Germinal center (tissue), 1 donor: Measurements from ENCODE around the gene PPP3CA.
"Not testable (repeated sequence)": the region's sequence is repeated elsewhere in the genome, so short reads cannot be mapped to it uniquely, and the experiment has no call there.

Experiments
- DNase-seq: peaks from one replicate; pipeline ENCODE4 v3.0.0; 2012; ENCODE audit warnings: mixed read lengths, low spot score

PPP3CA gene

DNA sequence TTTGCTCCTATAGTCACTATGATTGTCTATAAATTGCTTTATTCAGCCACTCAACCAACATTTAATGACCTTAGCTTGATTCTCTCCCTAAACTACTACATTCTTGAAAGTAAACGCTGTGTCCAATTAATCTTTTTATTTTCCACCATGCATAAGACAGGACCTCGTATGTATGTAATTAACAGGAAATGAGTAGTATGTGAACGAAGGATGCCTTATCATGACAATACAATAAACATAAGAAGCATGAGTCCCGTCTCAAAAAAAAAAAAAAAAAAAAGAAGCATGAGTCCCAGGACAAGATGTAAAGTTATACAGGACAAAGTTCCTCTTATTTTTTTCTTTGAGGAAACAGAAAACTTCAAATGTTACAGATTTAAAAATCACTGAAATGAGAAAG is 92.5 kb downstream of the PPP3CA start:
- no peak for DNase-seq

DNA sequence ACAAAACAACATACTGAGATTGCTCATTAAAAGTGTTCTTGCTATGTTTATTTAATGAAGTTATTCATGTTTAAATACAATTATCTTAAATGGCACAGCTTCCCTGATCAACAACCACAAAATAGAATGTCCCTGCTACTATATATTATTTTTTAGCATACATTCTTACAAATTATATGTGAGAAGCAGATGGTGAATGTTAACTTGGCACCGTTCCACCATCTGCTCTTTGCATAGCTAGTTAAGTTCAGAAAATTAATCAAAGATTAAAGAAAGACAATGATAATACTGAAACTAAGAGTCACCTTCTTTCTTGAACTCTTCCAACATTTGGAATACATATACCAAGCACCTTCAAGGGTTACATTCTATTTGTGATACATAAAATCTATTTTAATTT is 94.2 kb downstream of the PPP3CA start:
- DNase-seq = no peak

DNA sequence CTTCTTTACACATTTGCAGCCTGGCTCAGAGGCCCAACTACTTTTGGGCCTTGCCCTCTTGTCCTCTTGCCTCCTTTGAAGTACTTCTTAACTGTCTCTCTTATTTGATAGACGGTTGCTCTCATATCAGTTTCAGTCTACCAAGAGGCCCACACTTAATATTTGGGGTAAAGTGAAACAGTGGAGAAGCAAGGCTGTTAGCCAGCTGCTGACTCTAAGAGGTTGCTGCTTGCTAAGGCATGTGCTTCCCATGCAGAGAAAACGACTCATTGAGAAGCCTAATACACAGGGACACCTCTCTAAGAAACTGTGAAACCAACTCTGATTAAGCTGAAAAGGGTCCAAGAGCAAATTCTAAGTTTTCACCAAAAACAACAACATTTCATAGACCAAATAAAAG is 94.6 kb downstream of the PPP3CA start:
- no peak for DNase-seq

DNA sequence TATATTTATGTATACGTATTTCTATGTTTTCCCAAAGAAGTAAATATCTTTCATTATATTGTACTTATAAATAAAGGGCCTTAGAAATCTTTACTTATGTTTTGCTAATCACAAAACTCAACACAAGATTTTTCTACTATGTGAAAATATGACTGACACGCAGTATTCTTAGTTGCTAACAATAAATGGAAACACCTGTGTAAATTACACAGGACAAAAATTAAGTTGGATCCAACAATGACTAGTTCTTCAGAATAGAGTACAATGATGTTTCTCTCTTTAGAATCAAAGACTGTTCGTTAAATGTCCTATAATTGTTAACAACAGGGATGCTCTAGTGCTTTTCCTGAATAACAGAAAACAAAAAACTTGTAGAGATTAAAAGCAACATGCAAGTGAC is 96.1 kb downstream of the PPP3CA start:
- DNase-seq = no peak

DNA sequence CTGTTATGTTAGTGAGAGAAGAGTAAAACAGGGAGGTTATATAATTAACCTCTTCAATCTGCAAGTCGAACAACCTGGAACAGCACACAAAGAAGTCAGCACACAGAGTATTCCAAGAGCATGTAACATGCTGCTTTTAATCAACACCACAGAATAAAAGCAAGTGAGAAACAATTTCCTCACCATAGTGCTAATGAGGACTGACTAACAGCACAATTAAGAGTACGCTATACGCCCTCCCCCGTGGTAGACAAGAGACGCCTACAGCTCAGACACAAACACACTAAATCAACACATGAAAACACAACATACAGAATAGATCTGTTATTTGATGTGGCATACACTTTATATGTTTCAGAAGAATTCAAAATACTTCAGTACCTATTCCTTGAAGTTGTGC is 103.0 kb downstream of the PPP3CA start:
- DNase-seq = no peak

DNA sequence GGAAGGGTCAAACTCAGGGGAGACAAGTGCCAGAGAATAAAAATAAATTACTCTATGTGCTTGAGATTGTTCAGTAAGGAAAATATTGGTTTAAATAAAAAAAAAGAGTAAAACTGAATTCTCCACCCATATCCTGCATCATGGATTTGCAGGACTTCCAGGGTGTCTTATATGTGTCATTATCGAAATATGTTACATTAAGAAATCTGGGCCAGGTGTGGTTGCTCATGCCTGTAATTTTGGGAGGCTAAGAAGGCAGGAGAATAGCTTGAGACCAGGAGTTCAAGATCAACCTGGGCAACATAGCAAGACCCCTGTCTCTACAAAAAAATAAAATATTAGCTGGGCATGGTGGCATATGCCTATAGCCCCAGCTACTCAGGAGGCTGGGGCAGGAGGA is 104.9 kb downstream of the PPP3CA start:
- DNase-seq = no peak

DNA sequence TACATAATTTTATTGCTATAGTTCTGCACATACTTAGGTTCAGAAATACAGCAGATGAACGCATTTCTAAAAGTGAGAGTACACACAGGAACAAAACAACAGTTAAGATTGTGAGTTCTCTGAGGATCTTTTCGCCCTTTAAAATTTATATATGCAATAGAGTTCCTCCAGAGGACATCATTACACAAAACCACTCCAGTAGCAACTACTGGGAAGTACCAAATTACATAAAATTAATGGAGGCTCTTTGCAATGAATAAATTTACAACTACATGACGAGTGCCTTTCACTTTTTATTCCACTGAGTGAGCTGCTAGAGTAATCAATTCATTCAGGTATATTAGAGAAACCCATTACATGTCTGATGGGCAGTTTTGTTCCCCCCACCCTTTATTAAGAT is 107.2 kb downstream of the PPP3CA start:
- DNase-seq = no peak

DNA sequence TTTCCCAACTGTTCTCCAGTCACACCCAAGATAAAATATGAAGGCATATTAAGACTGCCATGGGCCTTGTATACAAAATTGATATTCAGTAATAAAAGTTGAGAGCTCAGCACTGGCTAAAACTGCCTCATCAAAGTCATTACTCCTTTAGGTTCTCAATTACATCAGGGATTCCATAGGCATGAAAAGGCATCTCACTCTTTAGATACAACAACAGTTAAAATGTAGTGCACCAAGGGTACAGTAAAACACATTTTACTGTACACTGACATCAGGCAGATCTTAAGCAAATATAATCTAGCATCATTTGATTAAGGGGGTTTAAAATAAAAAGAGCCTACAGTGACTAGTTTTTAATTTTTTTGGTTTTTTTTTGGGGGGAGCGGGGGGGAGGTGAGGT is 107.7 kb downstream of the PPP3CA start:
- no peak for DNase-seq

DNA sequence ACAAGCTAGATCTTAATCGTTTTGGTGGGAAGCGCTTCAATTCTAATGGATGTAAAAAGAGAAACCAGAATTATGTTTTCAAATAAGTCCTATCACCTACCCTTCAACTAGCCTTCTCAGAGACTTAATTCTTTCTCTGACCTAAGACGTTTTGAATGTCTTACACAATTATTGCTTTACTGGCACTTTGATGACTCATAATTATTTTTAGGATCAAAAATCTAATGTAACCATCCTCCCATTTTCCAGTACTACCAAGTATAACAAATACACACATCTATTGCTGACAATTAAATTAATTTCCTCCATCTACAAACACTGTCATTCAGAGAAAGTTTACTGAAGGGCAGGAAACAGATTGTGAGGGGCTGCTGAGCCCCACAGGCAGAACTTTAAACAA is 108.6 kb downstream of the PPP3CA start:
- DNase-seq = no peak

DNA sequence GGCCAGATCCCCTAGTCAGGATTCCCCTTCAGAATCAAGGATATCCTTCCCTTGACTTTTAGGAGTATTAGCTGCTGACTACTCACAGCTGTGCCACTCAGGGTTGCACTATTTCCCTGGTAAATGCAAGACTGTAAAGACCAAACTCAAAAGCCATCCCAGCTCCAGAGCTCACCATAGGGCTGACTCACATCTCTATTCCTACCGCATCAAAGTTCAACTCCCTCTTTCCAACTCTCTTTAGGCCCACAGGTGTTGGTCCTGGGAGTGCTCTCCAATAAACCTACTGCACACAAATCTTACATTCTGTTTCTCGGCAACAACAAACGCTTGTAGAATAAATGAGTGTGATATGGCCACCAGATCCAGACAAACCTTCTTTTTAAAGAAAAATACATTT is 109.6 kb downstream of the PPP3CA start:
- no peak for DNase-seq

DNA sequence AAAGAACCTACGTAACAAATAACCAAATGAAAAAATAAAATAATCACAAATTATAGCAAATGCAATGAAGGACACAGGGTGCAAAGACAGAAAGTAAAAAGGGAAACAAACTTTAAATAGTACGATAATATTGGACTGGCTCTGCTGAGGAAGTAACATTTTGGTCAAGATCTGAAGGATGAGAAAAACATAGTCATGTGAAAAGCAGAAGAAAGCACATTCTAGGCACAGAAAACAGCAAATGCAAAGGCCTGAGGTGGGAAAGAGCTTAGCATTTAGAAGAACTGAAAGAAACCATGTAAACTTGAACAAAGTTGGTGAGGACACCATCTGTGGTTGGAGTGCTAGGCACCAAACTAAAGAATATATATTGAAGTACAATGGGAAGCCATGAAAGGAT is 111.2 kb downstream of the PPP3CA start:
- no peak for DNase-seq

DNA sequence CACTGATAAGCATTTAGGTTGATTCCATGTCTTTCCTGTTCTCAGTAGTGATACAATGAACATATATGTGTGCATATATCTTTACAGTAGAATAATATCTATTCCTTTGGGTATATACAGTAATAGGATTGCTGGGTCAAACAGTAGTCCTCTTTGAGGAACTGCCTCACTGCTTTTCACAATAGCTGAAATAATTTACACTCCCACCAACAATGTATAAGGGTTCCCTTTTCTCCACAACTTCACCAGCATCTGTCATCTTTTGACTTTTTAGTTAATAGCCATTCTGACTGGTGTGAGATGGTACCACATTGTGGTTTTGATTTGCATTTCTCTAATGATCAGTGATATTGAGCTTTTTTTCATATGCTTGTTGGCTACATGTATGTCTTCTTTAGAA is 113.2 kb downstream of the PPP3CA start:
- not testable (repeated sequence) for DNase-seq

DNA sequence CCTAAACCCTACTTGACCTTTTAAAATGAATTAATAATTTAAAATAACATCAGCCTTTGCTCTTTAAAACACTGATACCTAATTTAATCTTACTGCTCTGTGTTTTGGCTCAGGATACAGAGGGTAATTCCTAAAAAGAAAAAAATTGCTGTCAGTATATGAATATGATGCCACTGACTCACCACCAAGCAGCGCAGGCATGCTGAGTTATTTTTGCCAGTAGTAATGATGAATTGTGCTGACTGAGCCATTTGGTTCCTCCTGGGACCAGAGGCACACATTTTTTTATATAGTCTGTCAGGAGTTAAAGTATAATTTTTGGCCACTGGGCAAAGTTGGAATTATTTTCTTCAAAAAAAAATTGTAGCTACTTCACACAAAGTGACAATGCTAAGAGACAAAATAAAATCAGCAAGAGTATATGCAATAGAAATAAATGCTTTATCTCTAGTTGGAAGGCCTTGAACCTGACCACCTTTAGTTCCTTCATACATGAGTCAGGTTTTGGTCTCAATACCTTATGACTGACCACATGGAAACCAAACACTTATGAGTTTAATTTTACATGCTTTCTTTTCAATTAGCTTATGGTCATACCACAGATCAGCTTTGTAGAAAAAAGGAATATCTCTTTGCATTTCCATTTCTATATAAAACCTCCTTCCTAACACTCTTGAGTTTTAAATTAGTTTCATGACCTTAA is 115.1 kb downstream of the PPP3CA start:
- DNase-seq = no peak

DNA sequence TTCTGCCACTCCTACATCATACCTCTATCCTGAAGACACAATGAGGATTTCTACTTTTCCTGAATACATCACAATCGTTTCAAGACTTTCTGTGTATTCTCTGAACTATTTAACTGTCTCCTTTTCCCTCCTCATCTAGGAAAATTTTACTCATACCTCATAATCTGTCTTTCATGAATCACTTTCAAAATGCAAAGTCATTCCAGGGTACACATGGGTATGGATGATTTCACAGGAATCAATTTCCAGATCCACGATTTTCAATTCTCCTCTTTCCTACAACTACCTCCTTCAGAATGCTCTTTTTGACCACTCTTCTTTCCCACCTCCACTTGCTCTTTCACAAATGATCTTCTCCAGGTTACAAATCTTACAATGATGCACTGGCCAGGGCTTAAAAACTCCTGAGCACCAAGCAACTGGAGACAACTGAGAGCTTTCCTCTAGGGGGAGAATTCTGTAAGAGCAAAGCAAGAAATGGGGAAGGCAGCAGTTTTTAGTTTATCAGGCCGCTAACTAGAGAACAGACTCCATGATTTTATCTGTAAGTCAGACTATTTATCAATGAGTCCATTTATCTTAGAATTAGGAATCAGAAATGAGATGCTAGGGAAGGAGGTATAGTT is 116.4 kb downstream of the PPP3CA start:
- no peak for DNase-seq

DNA sequence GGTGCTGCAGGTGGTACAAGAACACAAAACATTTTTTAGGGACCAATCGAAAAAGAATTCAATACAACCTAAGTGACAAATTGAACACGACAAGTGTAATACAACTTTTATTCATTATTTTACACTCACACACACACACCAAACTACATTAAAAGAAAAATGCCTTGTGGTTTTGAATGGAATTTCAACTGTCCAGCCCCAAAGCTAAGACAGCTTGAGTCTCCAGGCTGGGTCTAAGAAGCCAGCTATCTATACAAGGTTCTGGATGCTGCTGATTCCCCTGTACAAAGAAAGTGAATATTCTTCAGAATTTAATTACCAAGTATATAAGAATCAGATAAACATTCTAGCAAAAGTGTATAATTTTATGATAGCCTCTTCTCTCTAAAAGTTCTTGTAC is 118.2 kb downstream of the PPP3CA start:
- no peak for DNase-seq

DNA sequence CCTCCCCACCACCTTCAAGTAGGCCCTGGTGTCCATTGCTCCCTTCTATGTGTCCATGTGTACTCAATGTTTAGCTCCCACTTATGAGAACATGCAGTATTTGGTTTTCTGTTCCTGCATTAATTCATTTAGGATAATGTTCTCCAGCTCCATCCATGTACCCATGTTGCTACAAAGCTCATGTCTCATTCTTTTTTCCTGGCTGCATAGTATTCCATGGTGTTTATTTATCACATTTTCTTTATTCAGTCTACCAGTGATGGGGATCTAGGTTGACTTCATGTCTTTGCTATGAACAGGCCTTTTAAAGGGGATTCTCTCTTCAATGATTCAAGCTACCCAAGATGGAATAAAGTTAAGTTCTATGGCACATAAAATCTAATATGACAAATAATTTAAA is 119.6 kb downstream of the PPP3CA start:
- no peak for DNase-seq

DNA sequence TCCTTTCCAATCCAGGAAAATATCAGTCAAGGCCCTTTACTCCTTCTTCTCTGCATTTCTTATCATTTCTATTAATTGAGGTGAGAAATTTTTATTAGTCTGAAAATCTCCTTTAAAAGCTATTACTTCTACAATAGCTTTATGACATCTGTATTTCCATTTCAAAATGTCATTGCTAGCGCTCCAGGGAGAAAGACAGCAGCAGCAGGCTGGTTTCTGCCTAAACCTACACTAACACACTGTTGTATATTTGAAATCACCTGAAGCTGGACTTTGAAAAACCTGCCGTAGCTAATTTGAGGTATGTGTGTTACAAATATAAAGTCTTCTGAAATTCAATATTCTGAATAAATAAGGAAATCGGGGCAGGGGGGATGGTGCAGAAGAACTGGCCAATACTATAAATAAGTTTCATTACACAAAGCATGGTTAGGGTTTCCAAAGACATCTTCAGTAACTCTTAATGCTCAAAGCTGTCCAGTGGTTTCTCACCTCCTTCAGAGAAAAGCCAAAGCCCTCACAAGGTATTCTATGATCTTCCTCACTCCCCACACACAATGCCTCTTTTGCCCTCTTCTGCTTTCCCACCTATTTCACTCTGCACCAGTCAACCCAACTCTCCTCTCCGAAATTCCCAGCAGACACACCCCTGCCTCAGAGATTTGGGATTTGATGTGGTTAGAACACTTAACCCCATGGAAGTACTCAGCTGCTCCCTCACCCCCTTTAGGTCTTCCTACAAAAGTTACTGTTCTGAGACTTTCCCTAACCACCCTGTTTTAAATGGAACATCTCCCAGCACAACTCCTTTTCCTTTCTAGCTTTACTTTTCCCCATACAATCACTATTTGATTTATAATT is 122.7 kb downstream of the PPP3CA start:
- DNase-seq = no peak

DNA sequence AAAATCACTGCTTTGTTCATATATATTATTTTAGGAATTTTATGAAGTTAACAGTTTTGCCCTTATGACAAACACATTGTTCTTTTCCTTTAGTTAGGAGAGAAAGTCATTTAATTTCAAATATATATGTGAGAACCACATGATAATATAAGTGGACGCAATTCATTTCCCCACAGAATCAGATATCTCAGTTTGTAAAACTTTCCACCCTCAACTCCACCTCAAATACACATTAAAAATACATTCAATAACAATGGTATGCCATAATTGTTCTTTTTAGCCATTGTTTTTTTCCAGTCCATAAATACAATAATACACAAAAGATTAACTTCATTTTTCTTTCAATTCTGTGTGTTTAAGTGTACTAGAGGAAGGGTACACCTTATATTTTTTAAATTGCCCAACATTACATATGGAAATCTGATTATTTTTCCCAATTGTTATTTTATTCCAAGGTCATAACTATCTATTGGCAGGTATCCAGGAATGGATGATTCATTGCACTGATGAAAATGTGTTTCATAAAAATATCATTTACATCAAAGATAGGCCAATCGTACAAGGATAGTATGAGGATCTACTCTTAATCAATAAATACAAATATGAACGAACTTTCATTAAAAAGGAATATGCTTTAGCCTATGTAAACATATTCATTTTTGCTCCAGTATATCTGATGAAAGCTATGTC is 125.0 kb downstream of the PPP3CA start:
- DNase-seq = no peak

DNA sequence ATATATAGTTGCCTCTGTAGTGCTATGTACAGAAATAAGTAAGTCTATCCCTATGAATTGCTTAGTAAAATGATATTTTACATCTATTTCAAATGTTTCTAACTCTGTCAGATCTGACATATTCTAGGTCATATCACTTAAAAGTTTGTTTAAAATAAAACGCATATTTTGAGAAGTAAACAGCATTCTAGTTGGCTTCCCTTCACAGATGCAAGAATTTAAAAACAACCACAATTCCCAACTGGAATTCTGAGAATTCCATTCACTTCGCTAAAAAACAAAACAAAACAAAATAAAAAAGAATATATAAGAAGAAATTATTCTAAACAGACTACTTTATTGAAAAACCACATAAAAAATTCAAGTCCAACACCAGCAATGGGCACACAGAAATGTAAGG is 126.0 kb downstream of the PPP3CA start:
- no peak for DNase-seq

DNA sequence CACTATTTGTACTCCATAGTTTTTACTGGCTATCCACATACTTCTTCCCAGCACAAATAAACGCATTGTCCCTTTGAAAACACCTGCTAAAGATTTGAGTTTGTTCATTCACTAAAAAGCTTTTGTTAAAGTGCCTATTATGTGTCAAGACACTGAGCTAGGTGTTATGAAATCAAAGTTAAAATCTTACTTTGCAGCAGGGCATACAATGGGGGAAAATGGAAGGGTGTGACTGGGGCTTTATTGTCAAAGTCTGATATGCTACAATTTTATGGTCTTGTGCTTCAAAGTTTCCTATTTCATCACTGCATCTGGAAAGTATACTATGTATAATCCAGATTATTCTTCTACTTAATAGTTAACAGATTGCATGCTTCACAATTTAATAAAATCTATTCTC is 128.4 kb downstream of the PPP3CA start:
- no peak for DNase-seq

DNA sequence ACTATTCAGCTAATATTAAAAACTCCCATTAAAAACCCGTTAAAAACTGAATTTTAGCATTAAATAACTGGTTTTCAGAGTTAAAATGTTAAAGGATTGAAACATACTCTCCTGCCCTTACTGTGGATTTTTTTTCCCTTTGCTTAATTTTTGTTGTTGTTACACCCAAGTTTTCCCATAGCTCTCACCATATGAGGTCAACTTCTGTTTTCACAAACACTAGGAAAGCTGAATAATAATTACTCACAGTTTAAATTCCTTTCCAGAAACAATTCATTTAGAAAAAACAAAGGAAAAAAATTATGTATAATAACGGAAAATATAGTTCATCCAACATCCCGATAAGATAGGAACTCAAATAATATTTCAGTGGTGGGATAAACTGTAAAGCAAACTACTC is 129.0 kb downstream of the PPP3CA start:
- DNase-seq = no peak

DNA sequence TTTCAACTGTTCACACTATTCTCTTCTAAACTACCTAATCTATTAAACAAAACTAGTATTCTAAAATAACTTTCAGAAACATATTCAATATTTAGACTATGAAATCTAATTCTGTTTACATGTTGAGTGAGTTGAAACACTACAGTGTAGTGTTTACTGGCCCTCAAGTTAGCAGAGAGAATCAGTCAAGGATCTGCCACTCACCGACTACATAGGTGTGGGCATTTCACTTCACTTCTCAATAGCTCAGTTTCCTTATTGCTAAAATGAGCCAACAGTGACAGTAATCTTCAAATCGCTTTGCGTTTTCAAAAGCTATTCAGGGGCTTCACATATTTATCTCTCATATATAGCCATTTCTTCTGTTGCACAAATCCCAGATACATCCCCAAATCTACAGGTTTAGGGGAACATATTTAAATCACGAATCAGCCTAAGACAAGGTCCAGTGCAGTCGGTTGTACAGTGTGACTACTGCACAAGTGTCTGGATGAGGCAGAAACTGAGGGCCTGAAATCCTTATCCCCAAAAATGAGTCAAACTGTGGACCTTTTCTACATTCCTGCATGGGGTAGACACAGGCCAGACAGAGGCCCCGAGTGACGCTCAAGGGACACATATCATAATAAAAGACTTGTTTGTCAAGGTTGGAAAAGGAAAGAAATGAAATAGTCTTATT is 129.8 kb downstream of the PPP3CA start:
- DNase-seq = no peak
